Tracheal epithelial cell (primary cell): ENCODE measurements around the gene TRIM44. TPM values are rescaled to one million over a fixed set of nuclear protein-coding genes. Genes with fewer than 3 reads are reported as not detected.

Source experiments
- total RNA-seq: library from RNA; depleted of rRNA; stranded (reverse); fragments of >200 nt; gene quantifications from 2 replicates; pipeline ENCODE4 v1.2.1, GENCODE V29; 2014

The TRIM44 gene, protein sequence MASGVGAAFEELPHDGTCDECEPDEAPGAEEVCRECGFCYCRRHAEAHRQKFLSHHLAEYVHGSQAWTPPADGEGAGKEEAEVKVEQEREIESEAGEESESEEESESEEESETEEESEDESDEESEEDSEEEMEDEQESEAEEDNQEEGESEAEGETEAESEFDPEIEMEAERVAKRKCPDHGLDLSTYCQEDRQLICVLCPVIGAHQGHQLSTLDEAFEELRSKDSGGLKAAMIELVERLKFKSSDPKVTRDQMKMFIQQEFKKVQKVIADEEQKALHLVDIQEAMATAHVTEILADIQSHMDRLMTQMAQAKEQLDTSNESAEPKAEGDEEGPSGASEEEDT
- total RNA-seq = 4.8 and 22.6 TPM in 2 replicates

DNA sequence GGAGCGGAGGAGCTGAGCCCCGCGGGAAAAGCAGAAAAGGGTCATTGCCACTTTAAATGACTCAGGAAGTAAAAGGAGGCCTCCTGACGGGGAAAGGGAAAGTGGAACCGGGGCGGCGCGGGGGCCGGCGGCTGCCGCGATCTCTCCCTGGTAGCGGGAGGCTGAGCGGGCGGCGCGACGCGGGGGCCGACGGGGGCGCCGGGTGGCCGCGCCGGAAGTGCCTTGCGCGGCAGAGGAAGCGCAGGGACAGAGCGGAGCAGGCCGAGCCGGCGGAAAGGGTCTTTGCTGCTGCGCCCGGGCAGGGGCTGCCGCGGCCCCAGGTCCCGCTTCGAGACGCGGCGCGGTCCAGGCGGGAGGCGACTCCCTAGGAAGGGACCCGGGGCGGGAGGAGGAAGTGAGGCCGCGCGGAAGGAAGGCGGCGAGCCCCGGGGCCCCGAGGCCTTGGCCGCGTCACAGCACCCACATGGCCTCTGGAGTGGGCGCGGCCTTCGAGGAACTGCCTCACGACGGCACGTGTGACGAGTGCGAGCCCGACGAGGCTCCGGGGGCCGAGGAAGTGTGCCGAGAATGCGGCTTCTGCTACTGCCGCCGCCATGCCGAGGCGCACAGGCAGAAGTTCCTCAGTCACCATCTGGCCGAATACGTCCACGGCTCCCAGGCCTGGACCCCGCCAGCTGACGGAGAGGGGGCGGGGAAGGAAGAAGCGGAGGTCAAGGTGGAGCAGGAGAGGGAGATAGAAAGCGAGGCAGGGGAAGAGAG lies at the start of gene TRIM44:
Gene TRIM44, plus strand, starts transcription at position 127 of the 759 bp plus-strand sequence. Its CDS starts 337 bp downstream, at position 464.

GRCh38 chr11:35617687-35618496 lies 44.7 kb upstream of the TRIM44 start, which contains the start of gene FJX1:
Gene FJX1 (plus strand): TSS chr11:35618460. CDS start chr11:35618637, 177 bp downstream.

Other genes starting within 250 kb of the TRIM44 start
- gene SLC1A2, start 243.2 kb upstream of the TRIM44 start, total RNA-seq = 0.24 TPM in 1 of 2 replicates, not detected in the other
- gene PAMR1, start 137.2 kb upstream of the TRIM44 start, total RNA-seq = 2.6 and 5.8 TPM in 2 replicates
- gene FJX1, start 44.3 kb upstream of the TRIM44 start, total RNA-seq = 50.5 and 71.3 TPM in 2 replicates